GM19468 (cell line): ENCODE data around the gene GFOD2.
"Not testable (repeated sequence)": the region's sequence is repeated elsewhere in the genome, so short reads cannot be mapped to it uniquely, and the experiment has no call there.

Source experiments
- ATAC-seq: cut with Tn5 transposase; IDR thresholded peaks from one replicate; pipeline ENCODE4 v1.9.1; 2021; ENCODE audit warnings: mild to moderate bottlenecking, moderate library complexity, moderate number of reproducible peaks; ENCODE audit not compliant: unreplicated experiment; ENCODE audit errors: extremely low read depth

Gene GFOD2

GRCh38 chr16:67719048-67719777 is at the start of gene GFOD2:
GFOD2 (minus strand) TSS chr16:67719316; CDS start chr16:67685715, 33,601 bp downstream.
- peak; percentile 69 for ATAC-seq

- no peak for ATAC-seq
Measured at GRCh38 chr16:67767953-67768352, 48.8 kb upstream of the GFOD2 start.

GRCh38 chr16:67766291-67766690 is 47.2 kb upstream of the GFOD2 start:
- no peak for ATAC-seq

GRCh38 chr16:67764158-67764667 is 45.1 kb upstream of the GFOD2 start:
- no peak for ATAC-seq

- no peak for ATAC-seq
Measured at GRCh38 chr16:67763066-67763465, 44.0 kb upstream of the GFOD2 start.

GRCh38 chr16:67762385-67762784 is 43.3 kb upstream of the GFOD2 start:
- ATAC-seq = no peak

- no peak for ATAC-seq
Measured at GRCh38 chr16:67761924-67762323, 42.8 kb upstream of the GFOD2 start.

GRCh38 chr16:67760956-67761230 is 41.8 kb upstream of the GFOD2 start:
- no peak for ATAC-seq

- no peak for ATAC-seq
Measured at GRCh38 chr16:67760206-67760955, 41.3 kb upstream of the GFOD2 start.

- ATAC-seq = no peak
Measured at GRCh38 chr16:67758966-67759365, 39.9 kb upstream of the GFOD2 start.

GRCh38 chr16:67758006-67758405 is 38.9 kb upstream of the GFOD2 start:
- no peak for ATAC-seq

- no peak for ATAC-seq
Measured at GRCh38 chr16:67752641-67753040, 33.5 kb upstream of the GFOD2 start.

- ATAC-seq = not testable (repeated sequence)
Measured at GRCh38 chr16:67751331-67751730, 32.2 kb upstream of the GFOD2 start.

- ATAC-seq = no peak
Measured at GRCh38 chr16:67750466-67750865, 31.4 kb upstream of the GFOD2 start.

GRCh38 chr16:67749436-67750078 is 30.4 kb upstream of the GFOD2 start:
- ATAC-seq = no peak

- ATAC-seq = no peak
Measured at GRCh38 chr16:67748834-67749233, 29.7 kb upstream of the GFOD2 start.

GRCh38 chr16:67746846-67747245 is 27.7 kb upstream of the GFOD2 start:
- no peak for ATAC-seq

GRCh38 chr16:67741118-67741517 is 22.0 kb upstream of the GFOD2 start:
- no peak for ATAC-seq

GRCh38 chr16:67740391-67740790 is 21.3 kb upstream of the GFOD2 start:
- ATAC-seq = no peak

- no peak for ATAC-seq
Measured at GRCh38 chr16:67736858-67737257, 17.7 kb upstream of the GFOD2 start.

- no peak for ATAC-seq
Measured at GRCh38 chr16:67734731-67735201, 15.7 kb upstream of the GFOD2 start.
